Esophagus squamous epithelium (tissue), 5 donors: ENCODE data around the gene DBI. TPM values are rescaled to one million over a fixed set of nuclear protein-coding genes. Genes with fewer than 3 reads are reported as not detected.

Source experiments
- DNase-seq: peaks from one replicate; lab custom pipeline; 2025; lab: John Stamatoyannopoulos, UW
- H3K27ac ChIP-seq, 4 donors: fragments of 200-600 bp; sonication (generic); one replicate each; pipeline ENCODE4 v1.5.1; 2016 to 2019; ENCODE audit warnings: mild to moderate bottlenecking in 1 of 4
- H3K27me3 ChIP-seq, 4 donors: fragments of 200-600 bp; sonication (generic); 1 replicate in 3 of 4; 2 replicates in 1 of 4; pipeline versions ENCODE4 v1.5.1 to v1.6.0; 2017 to 2021; ENCODE audit warnings: antibody characterized with exemption in 1 of 4
- H3K36me3 ChIP-seq, 3 donors: fragments of 200-600 bp; sonication (generic); one replicate each; pipeline ENCODE4 v1.5.1; 2016 to 2019
- H3K4me1 ChIP-seq, 3 donors: fragments of 200-600 bp; sonication (generic); one replicate each; pipeline ENCODE4 v1.5.1; 2017 to 2019
- H3K4me3 ChIP-seq, 4 donors: fragments of 200-600 bp; sonication (generic); 1 replicate in 3 of 4; 2 replicates in 1 of 4; pipeline ENCODE4 v1.5.1; 2016 to 2019; ENCODE audit warnings: mild to moderate bottlenecking in 2 of 4, moderate library complexity in 1 of 4
- H3K9me3 ChIP-seq, 3 donors: fragments of 200-600 bp; sonication (generic); one replicate each; pipeline ENCODE4 v1.5.1; 2016 to 2019
- CTCF ChIP-seq, 6 experiments: fragments of 450-650 bp in 4 of 6; fragments of 200-600 bp in 2 of 6; sonication (generic) in 2 of 6; IDR thresholded peaks; one replicate each; pipeline ENCODE4 v1.5.1; 2016 to 2019; ENCODE audit warnings: antibody characterized with exemption in 6 of 6, mild to moderate bottlenecking in 4 of 6, moderate library complexity in 4 of 6
- POLR2A ChIP-seq, 4 donors: fragments of 450-650 bp; IDR thresholded peaks; one replicate each; pipeline ENCODE4 v1.6.1; 2017; ENCODE audit warnings: antibody characterized with exemption in 4 of 4, mild to moderate bottlenecking in 4 of 4, moderate library complexity in 3 of 4
- WGBS, 2 donors: methylation state at CpG; one replicate each; pipeline ENCODE4 v1.1.5; 2018; 5-methylcytosine and 5-hydroxymethylcytosine counted together
- intact Hi-C: fragments of 100-400 bp; cut with DNase I; formaldehyde crosslinking; loops from one replicate; pipeline ENCODE4 v1.15.0; 2022
- total RNA-seq, 4 donors: library from RNA; depleted of rRNA; stranded (reverse); fragments of >200 nt; gene quantifications; one replicate each; pipeline ENCODE4 v1.1.0, GENCODE V29; 2016
- donor health status: DM: yes; HTN: yes; CAD: no.

The DBI gene
- total RNA-seq, 4 donors from 2014 or later: 389 to 692 (median 411) TPM

GRCh38 chr2:119349289-119349688, 17.5 kb upstream of the DBI start:
- Histone ChIP-seq H3K9me3 (no peaks in the 10 kb centered on the region), H3K27ac (peak overlapping the region; percentile 70 to 93 (median 90)), H3K4me3 (peak overlapping the region in 3 of 4 donors; percentile 15 to 27 (median 21)), H3K27me3 (no peaks in the 10 kb centered on the region), H3K4me1 (peaks cover 14 to 49% (median 16%) of the 10 kb centered on the region in 3 donors), H3K36me3 (no peaks in the 10 kb centered on the region)
- TF ChIP-seq POLR2A (IDR thresholded peaks at IDR 0.05) (no peak), CTCF (IDR thresholded peaks at IDR 0.05) (no peak)
- DNase-seq: no peak
- intact Hi-C loops: no loop called here
- WGBS, 2 donors: 31 to 56% methylated on average over 6 of the region's 6 CpGs

DNA sequence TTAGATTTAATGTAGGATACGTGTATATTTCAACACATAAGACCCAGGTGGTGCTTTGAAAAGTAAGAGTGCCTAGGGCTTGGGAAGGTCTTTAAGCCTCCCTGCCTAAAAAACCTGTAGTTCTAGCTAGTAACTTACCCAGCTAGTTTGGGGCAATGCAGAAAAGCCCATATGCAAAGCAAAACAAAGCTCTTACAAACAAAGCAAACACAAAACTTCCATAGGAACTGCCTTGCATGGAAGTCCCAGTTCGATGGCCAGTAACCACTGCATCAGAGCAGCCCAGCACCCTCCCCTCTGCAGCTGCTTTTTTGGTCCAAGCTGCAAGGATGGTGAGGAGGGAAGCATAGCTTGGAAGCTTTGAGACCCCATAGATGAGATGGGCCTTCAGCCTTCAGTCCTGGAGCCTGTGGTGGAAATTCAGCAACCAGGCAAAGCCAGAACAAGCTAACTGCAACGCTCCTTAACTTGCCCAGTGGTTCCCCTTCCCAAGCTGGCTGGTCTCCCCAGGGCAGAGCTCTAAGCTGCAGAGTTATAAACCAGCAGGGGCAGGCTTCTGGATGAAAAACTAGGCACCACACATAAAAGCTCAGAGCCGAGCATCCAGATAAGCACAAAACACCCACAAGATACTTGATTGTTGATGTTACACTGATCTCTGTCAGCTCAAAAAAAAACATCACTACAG, 16.3 kb upstream of the DBI start:
- Histone ChIP-seq H3K27ac (peak overlapping the region; percentile 61 to 93 (median 90)), H3K4me1 (peaks cover 14 to 49% (median 16%) of the 10 kb centered on the region in 3 donors), H3K36me3 (no peaks in the 10 kb centered on the region), H3K9me3 (no peaks in the 10 kb centered on the region), H3K4me3 (peak overlapping the region in 1 of 4 donors; percentile 21), H3K27me3 (no peaks in the 10 kb centered on the region)
- 20 to 50% methylated on average over 3 to 4 of the region's 4 CpGs for WGBS, 2 donors
- TF ChIP-seq CTCF (IDR thresholded peaks at IDR 0.05) (peak in 3 of 6 experiments; percentile 24 to 34 (median 29)), POLR2A (IDR thresholded peaks at IDR 0.05) (no peak)
- intact Hi-C loops: no loop called here
- DNase-seq: no peak

GRCh38 chr2:119352357-119352756, 14.4 kb upstream of the DBI start:
- DNase-seq: no peak
- no peaks in the 10 kb centered on the region for H3K9me3 ChIP-seq
- H3K4me1 ChIP-seq: peaks cover 14 to 49% (median 16%) of the 10 kb centered on the region in 3 donors
- peak overlapping the region in 2 of 4 donors; percentile 91 to 93 for H3K27ac ChIP-seq
- H3K36me3 ChIP-seq: no peaks in the 10 kb centered on the region
- no peak for TF ChIP-seq POLR2A (IDR thresholded peaks at IDR 0.05)
- TF ChIP-seq CTCF (IDR thresholded peaks at IDR 0.05): no peak
- intact Hi-C loops: no loop called here
- no peak overlapping the region for H3K4me3 ChIP-seq
- no peaks in the 10 kb centered on the region for H3K27me3 ChIP-seq

GRCh38 chr2:119354860-119355259, 11.9 kb upstream of the DBI start:
- Histone ChIP-seq H3K27me3 (no peaks in the 10 kb centered on the region), H3K9me3 (no peaks in the 10 kb centered on the region), H3K4me1 (peaks cover 9 to 32% (median 14%) of the 10 kb centered on the region in 3 donors), H3K4me3 (no peak overlapping the region), H3K36me3 (no peaks in the 10 kb centered on the region), H3K27ac (no peak overlapping the region)
- intact Hi-C loops: no loop called here
- DNase-seq: no peak
- TF ChIP-seq CTCF (IDR thresholded peaks at IDR 0.05): no peak
- TF ChIP-seq POLR2A (IDR thresholded peaks at IDR 0.05): no peak
- 76 to 97% methylated on average over 1 of the region's 1 CpG for WGBS, 2 donors

DNA sequence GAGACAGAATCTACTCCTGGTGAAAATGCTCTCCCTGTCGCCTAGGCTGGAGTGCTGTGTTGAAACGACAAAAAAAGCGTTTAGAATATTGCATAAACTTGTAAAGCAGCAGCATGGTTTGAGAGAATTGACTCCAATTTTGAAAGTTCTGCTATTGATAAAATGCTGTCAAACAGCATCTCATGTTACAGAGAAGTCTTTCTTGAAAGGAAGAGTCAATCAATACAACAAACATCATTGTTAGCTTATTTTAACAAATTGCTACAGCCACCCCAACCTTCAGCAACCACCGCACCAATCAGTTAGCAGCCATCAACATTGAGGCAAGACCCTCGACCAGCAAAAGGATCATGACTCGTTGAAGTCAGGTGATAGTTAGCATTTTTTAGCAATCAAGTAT, 7.0 kb upstream of the DBI start:
- Histone ChIP-seq H3K9me3 (no peaks in the 10 kb centered on the region), H3K4me3 (no peak overlapping the region), H3K36me3 (no peaks in the 10 kb centered on the region), H3K4me1 (peaks cover 0 to 14% (median 0%) of the 10 kb centered on the region in 3 donors), H3K27ac (no peak overlapping the region), H3K27me3 (no peaks in the 10 kb centered on the region)
- DNase-seq: no peak
- TF ChIP-seq POLR2A (IDR thresholded peaks at IDR 0.05) (no peak), CTCF (IDR thresholded peaks at IDR 0.05) (no peak)
- WGBS, 2 donors: 86 to 96% methylated on average over 6 of the region's 6 CpGs
- intact Hi-C loops: no loop called here
